ENCODE results near the gene LBH. TPM values are rescaled to one million over a fixed set of nuclear protein-coding genes. Genes with fewer than 3 reads are reported as not detected.
"Not testable (repeated sequence)": the region's sequence is repeated elsewhere in the genome, so short reads cannot be mapped to it uniquely, and the experiment has no call there.

The LBH gene
- total RNA-seq, 1 donor from 2014 or later, result 16.7 TPM

DNA sequence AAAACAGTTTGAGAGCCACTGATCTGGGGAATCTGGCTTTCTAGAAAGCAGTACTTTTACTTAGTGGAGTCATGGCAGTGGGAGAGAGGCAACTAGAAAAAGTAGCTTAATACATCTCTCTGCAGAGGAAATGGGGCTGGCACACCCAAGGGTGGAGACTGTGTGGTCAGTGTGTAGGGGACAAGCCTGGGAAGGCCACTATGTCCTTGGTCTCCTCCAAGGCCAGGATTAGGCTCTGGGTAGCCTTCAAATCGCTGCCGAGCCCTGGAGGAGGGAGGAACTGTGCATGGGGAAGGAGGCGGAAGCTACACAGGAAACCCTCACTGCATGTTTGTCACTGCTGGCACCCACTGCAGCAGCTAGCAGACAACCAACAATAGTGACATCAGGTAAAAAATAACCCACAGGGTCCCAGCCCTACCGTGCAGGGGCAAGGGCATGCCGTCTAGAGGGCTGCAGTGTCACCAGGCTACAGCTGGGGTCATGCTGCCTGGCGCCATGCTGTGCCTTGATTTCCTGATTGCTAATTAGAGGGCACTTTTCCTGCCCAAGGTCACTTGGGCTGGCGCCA is 34.8 kb downstream of the LBH start:
- Mint-ChIP-seq H3K27me3 (ENCODE audit: low read depth) (no peaks in the 10 kb centered on the region), H3K4me3 (no peak overlapping the region), H3K4me1 (no peaks in the 10 kb centered on the region), H3K36me3 (ENCODE audit: low read depth) (no peaks in the 10 kb centered on the region), H3K27ac (ENCODE audit: unreplicated experiment) (no peak overlapping the region), H3K9me3 (peaks cover 7% of the 10 kb centered on the region)
- DNase-seq (ENCODE audit: low read depth, low spot score), result no peak
- no peak for TF ChIP-seq CTCF (conservative IDR thresholded peaks at IDR 0.05)

DNA sequence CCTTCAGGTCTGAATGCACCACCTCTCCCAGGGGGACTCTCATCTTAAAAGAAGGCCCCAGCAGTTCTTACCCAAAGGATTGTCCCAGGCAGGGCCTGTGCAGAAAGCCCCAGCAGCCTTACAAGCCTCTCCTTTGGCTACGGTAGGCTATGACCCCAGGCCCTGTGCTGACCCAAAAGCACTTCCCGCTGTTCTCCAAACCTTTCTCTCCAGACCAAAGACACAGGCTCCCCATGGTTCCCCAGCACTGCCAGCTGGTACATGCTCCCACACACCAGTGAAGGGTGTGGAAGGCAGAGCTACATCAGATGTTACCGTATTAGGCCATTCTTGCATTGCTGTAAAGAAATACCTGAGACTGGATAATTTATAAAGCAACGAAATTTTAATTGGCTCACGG is 35.4 kb downstream of the LBH start:
- no peak overlapping the region for H3K27ac Mint-ChIP-seq (ENCODE audit: unreplicated experiment)
- no peaks in the 10 kb centered on the region for H3K36me3 Mint-ChIP-seq (ENCODE audit: low read depth)
- no peak for DNase-seq (ENCODE audit: low read depth, low spot score)
- no peak for TF ChIP-seq CTCF (conservative IDR thresholded peaks at IDR 0.05)
- H3K27me3 Mint-ChIP-seq (ENCODE audit: low read depth), result no peaks in the 10 kb centered on the region
- H3K9me3 Mint-ChIP-seq, result peaks cover 7% of the 10 kb centered on the region
- no peaks in the 10 kb centered on the region for H3K4me1 Mint-ChIP-seq
- H3K4me3 Mint-ChIP-seq, result no peak overlapping the region

DNA sequence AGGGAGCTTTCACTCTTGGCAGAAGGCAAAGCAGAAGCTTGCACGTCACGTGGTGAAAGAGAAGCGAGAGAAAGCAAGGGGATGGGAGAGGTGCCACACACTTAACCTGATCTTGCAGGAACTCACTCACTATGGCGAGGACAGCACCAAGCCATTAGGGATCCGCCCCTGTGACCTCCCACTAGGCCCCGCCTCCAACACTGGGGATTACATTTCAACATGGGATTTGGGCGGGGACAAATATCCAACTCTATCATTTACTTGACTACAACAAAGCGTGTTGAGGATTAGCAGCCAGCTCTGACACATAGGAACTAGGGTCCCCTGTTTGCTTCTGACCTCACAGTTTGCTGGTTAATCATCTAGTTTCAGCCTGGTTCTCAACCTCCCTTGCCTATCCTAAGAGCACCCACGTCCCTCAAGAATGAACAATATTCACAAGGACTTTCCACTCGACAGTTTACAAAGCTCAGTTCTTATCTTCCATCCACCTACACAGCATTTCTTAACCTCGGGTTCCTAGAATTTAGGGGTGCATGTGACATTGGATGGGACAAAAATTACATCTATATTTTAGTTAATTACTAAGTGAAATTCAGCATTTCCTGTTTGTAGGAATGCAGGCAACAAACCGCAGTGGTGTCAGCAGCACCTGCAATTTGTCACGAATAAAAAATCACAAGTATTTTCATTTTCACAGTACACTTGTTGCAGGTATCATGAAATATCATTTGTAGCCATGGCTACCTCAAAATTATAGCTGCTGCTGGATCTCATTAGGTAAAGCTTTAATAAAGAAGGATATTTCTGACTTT is 36.0 kb downstream of the LBH start:
- Mint-ChIP-seq H3K4me3 (no peak overlapping the region), H3K27me3 (ENCODE audit: low read depth) (no peaks in the 10 kb centered on the region), H3K9me3 (peaks cover 7% of the 10 kb centered on the region), H3K4me1 (no peaks in the 10 kb centered on the region), H3K36me3 (ENCODE audit: low read depth) (no peaks in the 10 kb centered on the region), H3K27ac (ENCODE audit: unreplicated experiment) (no peak overlapping the region)
- no peak for DNase-seq (ENCODE audit: low read depth, low spot score)
- no peak for TF ChIP-seq CTCF (conservative IDR thresholded peaks at IDR 0.05)

DNA sequence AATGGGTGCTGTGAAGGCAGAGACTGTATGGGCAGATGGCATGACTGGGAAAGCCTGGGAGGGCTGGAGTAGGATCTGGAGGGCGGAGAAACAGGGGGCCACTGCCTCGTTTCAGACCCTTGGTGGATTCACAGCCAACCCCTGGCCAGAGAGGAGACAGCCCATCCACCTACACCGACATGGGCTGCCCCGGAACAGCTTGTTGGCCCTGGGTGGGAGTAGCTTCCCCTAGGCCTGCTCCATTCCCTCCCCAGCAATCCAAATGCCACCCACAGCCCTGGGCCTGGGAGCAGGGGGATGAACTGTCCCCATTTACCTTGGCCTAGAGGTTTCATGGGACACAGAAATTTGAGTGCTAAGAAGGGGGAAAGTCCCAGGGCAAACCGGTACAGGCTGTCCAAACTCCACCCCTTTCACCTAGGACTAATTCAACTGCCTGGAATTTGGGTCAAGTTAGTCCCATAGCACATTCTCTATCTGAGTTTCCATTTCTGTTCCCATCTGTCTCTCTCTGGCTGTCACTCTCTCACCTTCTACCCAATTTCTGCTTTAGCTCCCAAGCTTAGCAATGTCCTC is 37.0 kb downstream of the LBH start:
- no peaks in the 10 kb centered on the region for H3K4me1 Mint-ChIP-seq
- no peak for TF ChIP-seq CTCF (conservative IDR thresholded peaks at IDR 0.05)
- H3K27ac Mint-ChIP-seq (ENCODE audit: unreplicated experiment), result no peak overlapping the region
- no peaks in the 10 kb centered on the region for H3K27me3 Mint-ChIP-seq (ENCODE audit: low read depth)
- DNase-seq (ENCODE audit: low read depth, low spot score), result no peak
- no peak overlapping the region for H3K4me3 Mint-ChIP-seq
- H3K36me3 Mint-ChIP-seq (ENCODE audit: low read depth), result no peaks in the 10 kb centered on the region
- peaks cover 7% of the 10 kb centered on the region for H3K9me3 Mint-ChIP-seq

DNA sequence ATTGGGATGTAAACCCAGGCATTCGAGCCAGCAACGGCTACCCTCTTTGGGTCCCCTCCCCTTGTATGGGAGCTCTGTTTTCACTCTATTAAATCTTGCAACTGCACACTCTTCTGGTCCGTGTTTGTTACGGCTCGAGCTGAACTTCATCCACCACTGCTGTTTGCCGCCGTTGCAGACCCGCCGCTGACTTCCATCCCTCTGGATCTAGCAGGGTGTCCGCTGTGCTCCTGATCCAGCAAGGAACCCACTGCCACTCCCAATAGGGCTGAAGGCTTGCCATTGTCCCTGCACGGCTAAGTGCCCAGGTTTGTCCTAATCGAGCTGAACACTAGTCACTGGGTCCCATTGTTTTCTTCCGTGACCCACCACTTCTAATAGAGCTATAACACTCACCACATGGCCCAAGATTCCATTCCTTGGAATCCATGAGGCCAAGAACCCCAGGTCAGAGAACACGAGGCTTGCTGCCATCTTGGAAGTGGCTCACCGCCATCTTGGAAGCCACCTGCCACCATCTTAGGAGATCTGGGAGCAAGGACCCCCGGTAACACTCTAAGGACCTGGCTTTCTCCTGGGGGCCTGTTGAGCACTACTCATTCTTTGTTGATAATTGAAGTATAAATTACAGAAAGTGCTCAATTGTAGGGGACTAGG is 37.9 kb downstream of the LBH start:
- not testable (repeated sequence) for DNase-seq (ENCODE audit: low read depth, low spot score); H3K9me3 Mint-ChIP-seq; H3K27me3 Mint-ChIP-seq (ENCODE audit: low read depth); H3K36me3 Mint-ChIP-seq (ENCODE audit: low read depth); H3K27ac Mint-ChIP-seq (ENCODE audit: unreplicated experiment); H3K4me1 Mint-ChIP-seq; H3K4me3 Mint-ChIP-seq
